Measurements from ENCODE around the gene HOXD12.

Gene HOXD12

DNA sequence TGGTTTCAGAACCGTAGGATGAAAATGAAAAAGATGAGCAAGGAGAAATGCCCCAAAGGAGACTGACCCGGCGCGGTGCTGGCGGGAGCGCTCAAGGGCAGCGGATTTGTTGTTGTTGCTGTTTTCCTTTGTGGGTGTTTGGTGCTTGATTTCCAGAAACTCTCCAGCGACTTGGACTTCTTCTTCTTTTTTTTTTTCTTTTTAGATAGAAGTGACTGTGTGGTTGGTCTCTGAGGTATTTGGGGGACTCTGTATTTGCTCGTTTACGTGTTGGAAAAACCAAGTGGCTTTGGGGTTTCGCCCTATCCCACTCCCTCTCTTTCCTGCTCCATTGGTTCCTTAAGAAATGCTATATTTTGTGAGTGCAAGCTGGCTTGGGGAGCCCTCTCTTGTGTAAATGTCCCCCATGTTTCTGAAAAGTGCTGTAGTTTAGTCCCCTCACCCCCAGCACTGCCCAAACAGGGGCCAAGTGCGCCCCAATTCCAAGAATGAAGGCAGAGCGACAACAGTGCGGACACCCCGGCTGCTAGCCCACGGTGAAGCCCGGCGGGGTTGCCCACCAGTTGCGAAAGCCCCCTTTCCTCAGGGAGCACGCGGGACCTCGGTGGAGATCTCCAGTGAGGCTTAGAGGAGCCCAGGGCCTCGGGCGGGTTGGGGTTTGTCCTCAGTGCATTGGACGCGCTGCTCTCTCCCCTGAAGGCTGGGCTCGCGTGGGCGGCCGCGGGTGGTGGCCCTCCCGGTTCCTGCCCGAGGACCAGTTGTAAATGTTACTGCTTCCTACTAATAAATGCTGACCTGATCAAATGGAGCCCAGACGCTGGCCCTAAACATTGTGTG, 24.7 kb downstream of the HOXD12 start:
- Histone ChIP-seq H3K27ac (ENCODE audit: low read depth, low read length) (no peak overlapping the region), H3K36me3 (ENCODE audit: control insufficient read depth, low read length) (no peaks in the 10 kb centered on the region), H3K9me2 (replicated peaks; ENCODE audit: control insufficient read depth, low read length) (no peaks in the 10 kb centered on the region), H3K79me2 (ENCODE audit: control insufficient read depth, low read length) (no peaks in the 10 kb centered on the region), H3K4me2 (ENCODE audit: low read length) (no peak overlapping the region), H3F3A (ENCODE audit: control insufficient read depth, insufficient read depth) (no peaks in the 10 kb centered on the region), H4K20me1 (ENCODE audit: control insufficient read depth, insufficient read depth, low read depth, low read length) (no peaks in the 10 kb centered on the region), H3K27me3 (ENCODE audit: control insufficient read depth, low read length) (peaks cover 14% of the 10 kb centered on the region; the same call in 1 of the 2 replicates), H3K9me3 (ENCODE audit: control insufficient read depth, insufficient read depth, low read length) (no peaks in the 10 kb centered on the region), H3K4me3 (ENCODE audit: low read length) (no peak overlapping the region), H3K4me1 (ENCODE audit: control insufficient read depth, low read length) (no peaks in the 10 kb centered on the region)
- TF ChIP-seq, protein P1, sequence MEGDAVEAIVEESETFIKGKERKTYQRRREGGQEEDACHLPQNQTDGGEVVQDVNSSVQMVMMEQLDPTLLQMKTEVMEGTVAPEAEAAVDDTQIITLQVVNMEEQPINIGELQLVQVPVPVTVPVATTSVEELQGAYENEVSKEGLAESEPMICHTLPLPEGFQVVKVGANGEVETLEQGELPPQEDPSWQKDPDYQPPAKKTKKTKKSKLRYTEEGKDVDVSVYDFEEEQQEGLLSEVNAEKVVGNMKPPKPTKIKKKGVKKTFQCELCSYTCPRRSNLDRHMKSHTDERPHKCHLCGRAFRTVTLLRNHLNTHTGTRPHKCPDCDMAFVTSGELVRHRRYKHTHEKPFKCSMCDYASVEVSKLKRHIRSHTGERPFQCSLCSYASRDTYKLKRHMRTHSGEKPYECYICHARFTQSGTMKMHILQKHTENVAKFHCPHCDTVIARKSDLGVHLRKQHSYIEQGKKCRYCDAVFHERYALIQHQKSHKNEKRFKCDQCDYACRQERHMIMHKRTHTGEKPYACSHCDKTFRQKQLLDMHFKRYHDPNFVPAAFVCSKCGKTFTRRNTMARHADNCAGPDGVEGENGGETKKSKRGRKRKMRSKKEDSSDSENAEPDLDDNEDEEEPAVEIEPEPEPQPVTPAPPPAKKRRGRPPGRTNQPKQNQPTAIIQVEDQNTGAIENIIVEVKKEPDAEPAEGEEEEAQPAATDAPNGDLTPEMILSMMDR (IDR thresholded peaks at IDR 0.05; ENCODE audit: low read depth, low read length, poor library complexity, severe bottlenecking): no peak
- no peak for TF ChIP-seq EZH2phosphoT487 (IDR thresholded peaks at IDR 0.05; ENCODE audit: borderline replicate concordance, low read length)

DNA sequence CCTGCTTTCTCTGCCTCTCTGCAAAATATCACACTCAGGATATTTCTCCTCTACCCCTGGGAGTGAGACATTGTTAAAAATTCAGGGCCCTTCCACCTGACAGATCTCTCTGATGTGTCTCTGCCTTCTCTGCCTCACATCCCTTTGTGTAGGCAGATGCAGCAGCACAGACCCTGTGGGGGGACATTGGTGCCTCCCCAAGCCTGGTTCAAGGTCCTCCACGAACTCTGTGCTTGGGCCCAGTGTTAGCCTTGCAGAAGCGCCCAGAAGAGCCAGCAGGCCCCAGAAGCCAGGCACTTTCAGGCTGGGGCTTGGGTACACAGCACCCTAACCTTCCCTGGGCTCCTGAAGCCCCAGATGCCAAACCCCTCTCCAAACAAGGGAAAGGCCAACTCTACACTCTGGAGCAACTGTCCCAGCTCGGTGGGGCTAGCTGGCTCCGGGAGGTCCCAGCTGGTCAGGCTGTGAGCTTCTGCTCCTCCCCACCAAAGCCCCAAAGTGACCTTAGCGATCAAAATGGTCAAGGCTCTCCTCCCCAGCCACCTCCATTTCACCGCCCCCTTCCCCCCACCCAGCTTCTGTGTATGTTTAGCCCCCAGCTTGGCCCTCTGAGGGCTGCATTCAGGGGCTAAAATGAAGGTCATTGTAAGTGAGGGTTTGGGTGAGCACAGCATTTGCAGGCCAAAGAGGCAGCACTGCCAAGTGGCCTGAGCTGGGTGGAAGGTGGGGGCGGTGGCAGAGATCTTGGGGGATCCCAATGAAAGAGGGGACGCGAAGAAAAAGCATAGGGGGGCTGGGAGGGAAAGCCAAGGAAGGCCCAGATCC, 25.6 kb downstream of the HOXD12 start:
- H3K27ac ChIP-seq (ENCODE audit: low read depth, low read length): no peak overlapping the region
- H3K4me3 ChIP-seq (ENCODE audit: low read length): no peak overlapping the region
- no peaks in the 10 kb centered on the region for H3K36me3 ChIP-seq (ENCODE audit: control insufficient read depth, low read length)
- no peaks in the 10 kb centered on the region for H3K4me1 ChIP-seq (ENCODE audit: control insufficient read depth, low read length)
- TF ChIP-seq EZH2phosphoT487 (IDR thresholded peaks at IDR 0.05; ENCODE audit: borderline replicate concordance, low read length): no peak
- TF ChIP-seq, protein P1 (IDR thresholded peaks at IDR 0.05; ENCODE audit: low read depth, low read length, poor library complexity, severe bottlenecking): no peak
- H3K9me2 ChIP-seq (replicated peaks; ENCODE audit: control insufficient read depth, low read length): no peaks in the 10 kb centered on the region
- peaks cover 14% of the 10 kb centered on the region; the same call in 1 of the 2 replicates for H3K27me3 ChIP-seq (ENCODE audit: control insufficient read depth, low read length)
- H4K20me1 ChIP-seq (ENCODE audit: control insufficient read depth, insufficient read depth, low read depth, low read length): no peaks in the 10 kb centered on the region
- H3K79me2 ChIP-seq (ENCODE audit: control insufficient read depth, low read length): no peaks in the 10 kb centered on the region
- no peaks in the 10 kb centered on the region for H3K9me3 ChIP-seq (ENCODE audit: control insufficient read depth, insufficient read depth, low read length)
- H3K4me2 ChIP-seq (ENCODE audit: low read length): no peak overlapping the region
- no peaks in the 10 kb centered on the region for H3F3A ChIP-seq (ENCODE audit: control insufficient read depth, insufficient read depth)

DNA sequence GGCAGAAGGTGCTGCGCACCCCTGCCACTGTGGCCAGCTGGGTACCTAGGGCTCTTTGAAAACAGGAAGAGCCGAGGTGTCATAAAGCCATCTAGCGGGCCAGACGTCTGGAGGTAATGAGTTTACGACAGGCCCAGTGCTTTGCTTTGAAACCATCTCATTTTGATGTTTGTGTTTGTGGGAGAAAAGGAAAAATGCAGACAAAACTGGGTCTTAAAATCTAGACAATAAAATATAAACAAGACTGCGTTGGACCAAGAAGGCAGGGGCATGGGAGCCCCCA, 26.1 kb downstream of the HOXD12 start:
- H3F3A ChIP-seq (ENCODE audit: control insufficient read depth, insufficient read depth): no peaks in the 10 kb centered on the region
- no peaks in the 10 kb centered on the region for H4K20me1 ChIP-seq (ENCODE audit: control insufficient read depth, insufficient read depth, low read depth, low read length)
- H3K4me1 ChIP-seq (ENCODE audit: control insufficient read depth, low read length): no peaks in the 10 kb centered on the region
- TF ChIP-seq, protein P1 (IDR thresholded peaks at IDR 0.05; ENCODE audit: low read depth, low read length, poor library complexity, severe bottlenecking): no peak
- no peak for TF ChIP-seq EZH2phosphoT487 (IDR thresholded peaks at IDR 0.05; ENCODE audit: borderline replicate concordance, low read length)
- no peak overlapping the region for H3K27ac ChIP-seq (ENCODE audit: low read depth, low read length)
- no peak overlapping the region for H3K4me3 ChIP-seq (ENCODE audit: low read length)
- H3K36me3 ChIP-seq (ENCODE audit: control insufficient read depth, low read length): no peaks in the 10 kb centered on the region
- no peaks in the 10 kb centered on the region for H3K9me2 ChIP-seq (replicated peaks; ENCODE audit: control insufficient read depth, low read length)
- peaks cover 11% of the 10 kb centered on the region; the same call in 1 of the 2 replicates for H3K27me3 ChIP-seq (ENCODE audit: control insufficient read depth, low read length)
- H3K4me2 ChIP-seq (ENCODE audit: low read length): no peak overlapping the region
- no peaks in the 10 kb centered on the region for H3K9me3 ChIP-seq (ENCODE audit: control insufficient read depth, insufficient read depth, low read length)
- H3K79me2 ChIP-seq (ENCODE audit: control insufficient read depth, low read length): no peaks in the 10 kb centered on the region

All from DOHH2 (cell line).